ENCODE results near the gene SETDB2.

The SETDB2 gene

GRCh38 chr13:49443704-49444523, at the start of gene SETDB2, which contains the start of gene CAB39L:
Gene SETDB2 (plus strand): TSS chr13:49444274. CDS start chr13:49451894, 7,620 bp downstream.
Gene CAB39L (minus strand): TSS chr13:49444064. CDS start chr13:49382910, 61,154 bp downstream.
- peak; percentile 94 for DNase-seq (ENCODE audit: low read depth)

GRCh38 chr13:49395451-49395865, 48.6 kb upstream of the SETDB2 start:
- no peak for DNase-seq (ENCODE audit: low read depth)

GRCh38 chr13:49395878-49396380, 48.1 kb upstream of the SETDB2 start:
- no peak for DNase-seq (ENCODE audit: low read depth)

- DNase-seq (ENCODE audit: low read depth) = no peak
These were observed 44.1 kb upstream of the SETDB2 start for GRCh38 chr13:49399801-49400472.

GRCh38 chr13:49400755-49401659, 43.1 kb upstream of the SETDB2 start:
- no peak for DNase-seq (ENCODE audit: low read depth)

GRCh38 chr13:49403996-49404702, 39.9 kb upstream of the SETDB2 start:
- DNase-seq (ENCODE audit: low read depth) = no peak

- DNase-seq (ENCODE audit: low read depth) = no peak
These were observed 39.4 kb upstream of the SETDB2 start for GRCh38 chr13:49404703-49405020.

- no peak for DNase-seq (ENCODE audit: low read depth)
These were observed 37.0 kb upstream of the SETDB2 start for GRCh38 chr13:49407068-49407467.

- DNase-seq (ENCODE audit: low read depth) = no peak
These were observed 36.1 kb upstream of the SETDB2 start for GRCh38 chr13:49407936-49408335.

GRCh38 chr13:49409008-49409407, 35.1 kb upstream of the SETDB2 start:
- DNase-seq (ENCODE audit: low read depth) = no peak

GRCh38 chr13:49410006-49410405, 34.1 kb upstream of the SETDB2 start:
- DNase-seq (ENCODE audit: low read depth) = no peak

GRCh38 chr13:49410477-49410876, 33.6 kb upstream of the SETDB2 start:
- DNase-seq (ENCODE audit: low read depth) = no peak

- DNase-seq (ENCODE audit: low read depth) = no peak
These were observed 32.7 kb upstream of the SETDB2 start for GRCh38 chr13:49411353-49411752.

GRCh38 chr13:49412749-49413148, 31.3 kb upstream of the SETDB2 start:
- no peak for DNase-seq (ENCODE audit: low read depth)

- no peak for DNase-seq (ENCODE audit: low read depth)
These were observed 26.9 kb upstream of the SETDB2 start for GRCh38 chr13:49417161-49417560.

GRCh38 chr13:49418206-49418605, 25.9 kb upstream of the SETDB2 start:
- DNase-seq (ENCODE audit: low read depth) = no peak

- DNase-seq (ENCODE audit: low read depth) = no peak
These were observed 24.8 kb upstream of the SETDB2 start for GRCh38 chr13:49419276-49419675.

GRCh38 chr13:49421391-49421790, 22.7 kb upstream of the SETDB2 start:
- no peak for DNase-seq (ENCODE audit: low read depth)

- no peak for DNase-seq (ENCODE audit: low read depth)
These were observed 20.0 kb upstream of the SETDB2 start for GRCh38 chr13:49424011-49424560.

GRCh38 chr13:49428041-49428763, 15.9 kb upstream of the SETDB2 start:
- DNase-seq (ENCODE audit: low read depth) = no peak

GRCh38 chr13:49429121-49429520, 15.0 kb upstream of the SETDB2 start:
- DNase-seq (ENCODE audit: low read depth) = no peak
